Measurements from ENCODE around the gene OXCT2. TPM values are rescaled to one million over a fixed set of nuclear protein-coding genes. Genes with fewer than 3 reads are reported as not detected.
"Not testable (repeated sequence)": the region's sequence is repeated elsewhere in the genome, so short reads cannot be mapped to it uniquely, and the experiment has no call there.

Gene OXCT2
- polyA plus RNA-seq, 1 donor from 2014 or later: not detected

DNA sequence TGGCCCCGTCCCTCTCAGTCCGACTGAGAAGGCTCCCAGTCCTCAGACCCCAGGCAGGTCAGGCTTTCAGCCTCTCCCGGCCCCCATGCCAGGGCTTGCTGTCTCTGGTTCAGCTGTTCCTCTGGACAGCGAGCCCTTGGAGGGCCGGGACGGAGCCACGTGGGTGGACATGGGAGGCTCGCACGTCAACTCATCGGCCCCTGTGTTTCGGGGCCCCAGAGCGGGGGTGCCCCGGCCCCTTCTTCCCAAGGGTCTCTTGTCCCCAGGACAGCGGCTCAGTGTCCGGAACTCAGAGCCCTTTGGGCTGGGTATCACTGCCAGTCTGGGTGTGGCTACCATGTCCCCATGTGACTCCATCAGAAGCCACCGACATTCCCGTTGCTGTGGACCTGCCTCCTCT is 6.7 kb upstream of the OXCT2 start:
- not testable (repeated sequence) for H3K36me3 ChIP-seq (ENCODE audit: insufficient read depth, low read length); H4K20me1 ChIP-seq (ENCODE audit: insufficient read depth); H2AFZ ChIP-seq (ENCODE audit: low read depth, low read length); H3K9me3 ChIP-seq (ENCODE audit: low read length); H3K9me2 ChIP-seq (ENCODE audit: insufficient read depth, low read length); H3K4me2 ChIP-seq (ENCODE audit: low read length); H3F3A ChIP-seq (ENCODE audit: insufficient read depth, low read length, poor library complexity, severe bottlenecking); H3K27me3 ChIP-seq (ENCODE audit: insufficient read depth, low read depth, low read length); H3K9ac ChIP-seq (ENCODE audit: low read length); H3K4me3 ChIP-seq (ENCODE audit: low read length); H3K27ac ChIP-seq (ENCODE audit: low read length); H3K79me2 ChIP-seq (replicated peaks; ENCODE audit: insufficient read depth, low read length)

- Histone ChIP-seq H3K79me2 (replicated peaks; ENCODE audit: insufficient read depth, low read length) (no peaks in the 10 kb centered on the region), H3K4me2 (ENCODE audit: low read length) (no peak overlapping the region), H4K20me1 (ENCODE audit: insufficient read depth) (no peaks in the 10 kb centered on the region), H3K4me3 (ENCODE audit: low read length) (no peak overlapping the region), H3K27ac (ENCODE audit: low read length) (no peak overlapping the region), H3F3A (ENCODE audit: insufficient read depth, low read length, poor library complexity, severe bottlenecking) (no peaks in the 10 kb centered on the region), H3K9me2 (ENCODE audit: insufficient read depth, low read length) (no peaks in the 10 kb centered on the region), H2AFZ (ENCODE audit: low read depth, low read length) (no peak overlapping the region), H3K9ac (ENCODE audit: low read length) (no peak overlapping the region), H3K27me3 (ENCODE audit: insufficient read depth, low read depth, low read length) (no peaks in the 10 kb centered on the region), H3K36me3 (ENCODE audit: insufficient read depth, low read length) (no peaks in the 10 kb centered on the region), H3K9me3 (ENCODE audit: low read length) (no peaks in the 10 kb centered on the region)
- TF ChIP-seq SMC3 (conservative IDR thresholded peaks at IDR 0.05; ENCODE audit: poor library complexity) (no peak), MXI1 (conservative IDR thresholded peaks at IDR 0.05; ENCODE audit: poor library complexity, severe bottlenecking) (no peak), POLR2AphosphoS5 (IDR thresholded peaks at IDR 0.05) (no peak), CTCF (IDR thresholded peaks at IDR 0.05; ENCODE audit: poor library complexity, severe bottlenecking) (no peak), REST (IDR thresholded peaks at IDR 0.05; ENCODE audit: borderline replicate concordance) (no peak), TAF1 (IDR thresholded peaks at IDR 0.05; ENCODE audit: low read depth) (no peak), EZH2 (IDR thresholded peaks at IDR 0.05; ENCODE audit: borderline replicate concordance, insufficient read depth, low read length, poor library complexity, severe bottlenecking) (no peak), RAD21 (conservative IDR thresholded peaks at IDR 0.05) (no peak), EP300 (conservative IDR thresholded peaks at IDR 0.05; ENCODE audit: poor library complexity, severe bottlenecking) (no peak)
Measured at GRCh38 chr1:39777306-39777705, 6.2 kb upstream of the OXCT2 start.

GRCh38 chr1:39776886-39777285 is 5.7 kb upstream of the OXCT2 start:
- Histone ChIP-seq H3F3A (ENCODE audit: insufficient read depth, low read length, poor library complexity, severe bottlenecking) (no peaks in the 10 kb centered on the region), H3K9ac (ENCODE audit: low read length) (no peak overlapping the region)
- TF ChIP-seq SMC3 (conservative IDR thresholded peaks at IDR 0.05; ENCODE audit: poor library complexity) (no peak), TAF1 (IDR thresholded peaks at IDR 0.05; ENCODE audit: low read depth) (no peak), POLR2AphosphoS5 (IDR thresholded peaks at IDR 0.05) (no peak), RAD21 (conservative IDR thresholded peaks at IDR 0.05) (no peak), CTCF (IDR thresholded peaks at IDR 0.05; ENCODE audit: poor library complexity, severe bottlenecking) (no peak), MXI1 (conservative IDR thresholded peaks at IDR 0.05; ENCODE audit: poor library complexity, severe bottlenecking) (no peak), REST (IDR thresholded peaks at IDR 0.05; ENCODE audit: borderline replicate concordance) (no peak), EZH2 (IDR thresholded peaks at IDR 0.05; ENCODE audit: borderline replicate concordance, insufficient read depth, low read length, poor library complexity, severe bottlenecking) (no peak), EP300 (conservative IDR thresholded peaks at IDR 0.05; ENCODE audit: poor library complexity, severe bottlenecking) (no peak)

More at GRCh38 chr1:39776886-39777285, 5.7 kb upstream of the OXCT2 start:
- Histone ChIP-seq H3K79me2 (replicated peaks; ENCODE audit: insufficient read depth, low read length) (no peaks in the 10 kb centered on the region), H3K4me2 (ENCODE audit: low read length) (no peak overlapping the region), H3K9me2 (ENCODE audit: insufficient read depth, low read length) (no peaks in the 10 kb centered on the region), H3K4me3 (ENCODE audit: low read length) (no peak overlapping the region), H3K9me3 (ENCODE audit: low read length) (no peaks in the 10 kb centered on the region), H3K36me3 (ENCODE audit: insufficient read depth, low read length) (no peaks in the 10 kb centered on the region), H4K20me1 (ENCODE audit: insufficient read depth) (no peaks in the 10 kb centered on the region), H3K27me3 (ENCODE audit: insufficient read depth, low read depth, low read length) (no peaks in the 10 kb centered on the region), H3K27ac (ENCODE audit: low read length) (no peak overlapping the region), H2AFZ (ENCODE audit: low read depth, low read length) (no peak overlapping the region)
